CD14-positive monocyte (primary cell): ENCODE data around the gene PDE8A. TPM values are rescaled to one million over a fixed set of nuclear protein-coding genes. Genes with fewer than 3 reads are reported as not detected.

Source experiments
- DNase-seq, 3 donors: peaks; one replicate each; pipeline ENCODE4 v3.0.0-alpha.2; 2011 to 2022
- H2AFZ ChIP-seq: 2 replicates; pipeline ENCODE4 v1.6.0; 2012; ENCODE audit warnings: mild to moderate bottlenecking, low read depth, low read length, inconsistent platforms; ENCODE audit not compliant: insufficient read depth, poor library complexity, severe bottlenecking
- H3K27ac ChIP-seq, 2 donors: 1 replicate in 1 of 2; 2 replicates in 1 of 2; pipeline ENCODE4 v1.5.1; 2012 to 2013; ENCODE audit warnings: low read length in 2 of 2, control low read depth in 1 of 2, inconsistent platforms in 1 of 2, low read depth in 1 of 2, mild to moderate bottlenecking in 1 of 2
- H3K27me3 ChIP-seq, 2 donors: one replicate each; pipeline versions ENCODE4 v1.6.0 to v1.6.1; 2011 to 2013; ENCODE audit warnings: low read length in 2 of 2; ENCODE audit not compliant: control insufficient read depth in 2 of 2, insufficient read depth in 2 of 2
- H3K36me3 ChIP-seq, 2 donors: replicated peaks in 1 of 2; 1 replicate in 1 of 2; 2 replicates in 1 of 2; pipeline versions ENCODE4 v1.5.1 to v1.6.1; 2012 to 2013; ENCODE audit warnings: low read length in 2 of 2, control low read depth in 1 of 2, inconsistent platforms in 1 of 2, mild to moderate bottlenecking in 1 of 2; ENCODE audit not compliant: insufficient read depth in 2 of 2, control insufficient read depth in 1 of 2
- H3K4me1 ChIP-seq, 2 donors: 1 replicate in 1 of 2; 2 replicates in 1 of 2; pipeline versions ENCODE4 v1.5.1 to v1.6.1; 2012 to 2013; ENCODE audit warnings: low read length in 2 of 2, control low read depth in 1 of 2, inconsistent platforms in 1 of 2, mild to moderate bottlenecking in 1 of 2, moderate library complexity in 1 of 2; ENCODE audit not compliant: insufficient read depth in 2 of 2, control insufficient read depth in 1 of 2
- H3K4me2 ChIP-seq: replicated peaks from 2 replicates; pipeline ENCODE3; 2012; ENCODE audit warnings: low read length, moderate library complexity, mild to moderate bottlenecking; ENCODE audit not compliant: poor library complexity, severe bottlenecking; ENCODE audit errors: extremely low read depth
- H3K4me3 ChIP-seq, 3 experiments: fragments of 200-600 bp in 1 of 3; sonication (generic) in 1 of 3; replicated peaks in 1 of 3; 1 replicate in 2 of 3; 2 replicates in 1 of 3; pipeline ENCODE4 v1.5.1; 2011 to 2013; ENCODE audit warnings: low read length in 3 of 3, mild to moderate bottlenecking in 3 of 3, control low read depth in 2 of 3, low read depth in 2 of 3, inconsistent platforms in 1 of 3, moderate library complexity in 1 of 3
- H3K79me2 ChIP-seq: 2 replicates; pipeline ENCODE4 v1.6.0; 2012; ENCODE audit warnings: mild to moderate bottlenecking, control low read depth, inconsistent platforms, low read length, moderate library complexity; ENCODE audit not compliant: insufficient read depth
- H3K9ac ChIP-seq: 2 replicates; pipeline ENCODE4 v1.6.0; 2017; ENCODE audit warnings: low read length, mild to moderate bottlenecking; ENCODE audit not compliant: insufficient read depth, poor library complexity, severe bottlenecking
- H3K9me3 ChIP-seq, 2 donors: replicated peaks in 1 of 2; 1 replicate in 1 of 2; 2 replicates in 1 of 2; pipeline versions ENCODE4 v1.5.1 to v1.6.1; 2012 to 2013; ENCODE audit warnings: low read length in 2 of 2, control low read depth in 1 of 2; ENCODE audit not compliant: control insufficient read depth in 1 of 2, insufficient read depth in 1 of 2
- H4K20me1 ChIP-seq: 2 replicates; pipeline ENCODE4 v1.6.0; 2012; ENCODE audit warnings: mild to moderate bottlenecking, low read length, control low read depth, moderate library complexity; ENCODE audit not compliant: insufficient read depth
- H3K27ac Mint-ChIP-seq, 7 donors: one replicate each; pipeline ENCODE4 v1.8.0; 2020; ENCODE audit warnings: mild to moderate bottlenecking in 7 of 7, mixed read lengths in 7 of 7, moderate library complexity in 6 of 7, inconsistent platforms in 2 of 7
- H3K27me3 Mint-ChIP-seq, 3 donors: one replicate each; pipeline ENCODE4 v1.8.0; 2021 to 2022; ENCODE audit warnings: low read depth in 3 of 3, mild to moderate bottlenecking in 3 of 3, mixed read lengths in 3 of 3, moderate library complexity in 3 of 3, inconsistent platforms in 1 of 3
- H3K36me3 Mint-ChIP-seq, 2 donors: one replicate each; pipeline ENCODE4 v1.8.0; 2020; ENCODE audit warnings: mixed read lengths in 2 of 2, inconsistent platforms in 1 of 2, mild to moderate bottlenecking in 1 of 2
- H3K4me1 Mint-ChIP-seq: one replicate; pipeline ENCODE4 v1.8.0; 2020; ENCODE audit warnings: mild to moderate bottlenecking, mixed read lengths
- H3K4me3 Mint-ChIP-seq, 2 donors: one replicate each; pipeline ENCODE4 v1.8.0; 2020; ENCODE audit warnings: mild to moderate bottlenecking in 2 of 2, mixed read lengths in 2 of 2, moderate library complexity in 1 of 2
- H3K9me3 Mint-ChIP-seq, 7 donors: one replicate each; pipeline ENCODE4 v1.8.0; 2020 to 2022; ENCODE audit warnings: mixed read lengths in 7 of 7, mild to moderate bottlenecking in 6 of 7, moderate library complexity in 6 of 7, inconsistent platforms in 2 of 7
- WGBS: methylation state at CpG from one replicate; pipeline ENCODE4 v1.1.5; 2013; ENCODE audit warnings: missing lambda C conversion rate; ENCODE audit not compliant: insufficient coverage; 5-methylcytosine and 5-hydroxymethylcytosine counted together
- intact Hi-C, 2 donors: fragments of 100-400 bp; cut with micrococcal nuclease; formaldehyde crosslinking; loops; one replicate each; pipeline versions ENCODE4 v1.15.0 to v1.15.1; 2023
- polyA plus RNA-seq, 3 donors: library from polyadenylated mRNA; depleted of rRNA in 1 of 3; unstranded in 2 of 3; stranded (reverse) in 1 of 3; fragments of 300-500 nt in 2 of 3; fragments of >200 nt in 1 of 3; fragmentation: Illumina TruSeq in 2 of 3; gene quantifications; 1 replicate in 2 of 3; 2 replicates in 1 of 3; pipeline ENCODE4 v1.2.3, GENCODE V29; 2012 to 2021
- TF ChIP-seq, protein P1 (sequence below): fragments of 200-600 bp; IDR thresholded peaks from one replicate; pipeline ENCODE4 v1.8.0; 2022; ENCODE audit warnings: antibody characterized with exemption, mild to moderate bottlenecking

PDE8A gene
- polyA plus RNA-seq, 3 donors: 2.8 to 33.4 (median 4.9) TPM

DNA sequence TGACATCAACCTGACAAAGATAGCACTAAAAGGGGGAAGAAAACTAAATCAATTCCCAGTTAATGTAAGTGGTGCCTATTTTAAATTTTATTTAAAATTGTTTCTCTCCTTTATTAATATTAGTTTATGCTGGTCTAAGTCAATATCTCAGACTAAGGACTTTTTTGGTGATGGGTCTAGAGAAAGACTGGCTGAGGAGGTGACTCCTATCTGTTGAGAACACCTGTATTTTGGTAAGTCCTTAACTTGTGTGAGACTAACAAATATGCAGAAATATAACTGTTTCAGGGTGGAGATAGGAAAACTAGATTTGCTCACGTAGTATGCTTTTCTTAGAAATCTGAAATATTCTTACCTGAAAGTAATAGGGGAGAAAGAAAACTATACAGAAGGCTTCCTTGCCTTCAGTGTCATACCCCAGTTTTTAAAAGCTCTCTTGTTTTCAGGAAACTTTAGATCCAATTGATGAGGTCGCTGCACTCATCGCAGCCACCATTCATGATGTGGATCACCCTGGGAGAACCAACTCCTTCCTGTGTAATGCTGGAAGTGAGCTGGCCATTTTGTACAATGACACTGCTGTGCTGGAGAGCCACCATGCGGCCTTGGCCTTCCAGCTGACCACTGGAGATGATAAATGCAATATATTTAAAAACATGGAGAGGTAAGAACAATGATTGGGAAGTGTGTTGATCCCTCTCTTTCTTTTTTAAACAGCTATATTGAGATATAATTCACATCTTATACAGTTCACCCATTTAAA, 138.9 kb downstream of the PDE8A start:
- Mint-ChIP-seq H3K27me3 (no peaks in the 10 kb centered on the region), H3K36me3 (peaks cover 58 to 72% of the 10 kb centered on the region in 2 donors), H3K4me1 (no peaks in the 10 kb centered on the region), H3K9me3 (no peaks in the 10 kb centered on the region), H3K4me3 (no peak overlapping the region), H3K27ac (no peak overlapping the region)
- Histone ChIP-seq H3K4me2 (no peak overlapping the region), H3K27me3 (no peaks in the 10 kb centered on the region), H3K4me1 (no peaks in the 10 kb centered on the region), H3K9ac (no peak overlapping the region), H2AFZ (no peak overlapping the region), H3K27ac (no peak overlapping the region), H3K36me3 (peaks cover 23 to 81% of the 10 kb centered on the region in 2 donors), H4K20me1 (no peaks in the 10 kb centered on the region), H3K9me3 (no peaks in the 10 kb centered on the region), H3K4me3 (no peak overlapping the region), H3K79me2 (no peaks in the 10 kb centered on the region)
- TF ChIP-seq, protein P1, sequence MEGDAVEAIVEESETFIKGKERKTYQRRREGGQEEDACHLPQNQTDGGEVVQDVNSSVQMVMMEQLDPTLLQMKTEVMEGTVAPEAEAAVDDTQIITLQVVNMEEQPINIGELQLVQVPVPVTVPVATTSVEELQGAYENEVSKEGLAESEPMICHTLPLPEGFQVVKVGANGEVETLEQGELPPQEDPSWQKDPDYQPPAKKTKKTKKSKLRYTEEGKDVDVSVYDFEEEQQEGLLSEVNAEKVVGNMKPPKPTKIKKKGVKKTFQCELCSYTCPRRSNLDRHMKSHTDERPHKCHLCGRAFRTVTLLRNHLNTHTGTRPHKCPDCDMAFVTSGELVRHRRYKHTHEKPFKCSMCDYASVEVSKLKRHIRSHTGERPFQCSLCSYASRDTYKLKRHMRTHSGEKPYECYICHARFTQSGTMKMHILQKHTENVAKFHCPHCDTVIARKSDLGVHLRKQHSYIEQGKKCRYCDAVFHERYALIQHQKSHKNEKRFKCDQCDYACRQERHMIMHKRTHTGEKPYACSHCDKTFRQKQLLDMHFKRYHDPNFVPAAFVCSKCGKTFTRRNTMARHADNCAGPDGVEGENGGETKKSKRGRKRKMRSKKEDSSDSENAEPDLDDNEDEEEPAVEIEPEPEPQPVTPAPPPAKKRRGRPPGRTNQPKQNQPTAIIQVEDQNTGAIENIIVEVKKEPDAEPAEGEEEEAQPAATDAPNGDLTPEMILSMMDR: no peak
- intact Hi-C loops: no loop called here
- DNase-seq: no peak
- 100% methylated on average over 2 of the region's 4 CpGs for WGBS

DNA sequence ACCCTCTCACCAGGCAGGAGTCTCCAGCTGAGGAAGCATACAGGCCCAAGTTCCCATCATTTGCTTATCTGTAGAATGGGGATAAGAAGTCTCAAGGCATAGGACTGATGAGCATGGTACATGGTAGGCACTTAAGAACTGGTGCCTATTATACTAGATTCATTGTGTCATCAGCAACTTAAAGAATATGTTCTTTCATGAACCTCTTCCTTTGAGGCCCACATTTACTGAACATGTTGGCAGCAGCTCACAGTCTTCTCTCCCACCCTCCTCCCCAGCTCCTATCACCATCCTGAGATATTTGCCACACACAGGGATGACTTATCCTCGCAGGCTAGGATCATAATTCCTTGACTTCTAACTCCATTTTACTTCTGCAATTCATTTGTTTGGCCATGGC, 142.5 kb downstream of the PDE8A start:
- H3K4me2 ChIP-seq: no peak overlapping the region
- Mint-ChIP-seq H3K27me3 (no peaks in the 10 kb centered on the region), H3K36me3 (peaks cover 52 to 67% of the 10 kb centered on the region in 2 donors), H3K27ac (no peak overlapping the region), H3K4me3 (no peak overlapping the region), H3K9me3 (peaks cover 0 to 7% (median 0%) of the 10 kb centered on the region in 7 donors), H3K4me1 (no peaks in the 10 kb centered on the region)
- H3K36me3 ChIP-seq: peaks cover 45 to 81% of the 10 kb centered on the region in 2 donors
- H2AFZ ChIP-seq: no peak overlapping the region
- no peaks in the 10 kb centered on the region for H3K4me1 ChIP-seq
- H3K79me2 ChIP-seq: no peaks in the 10 kb centered on the region
- intact Hi-C loops: no loop called here
- no peak for DNase-seq
- TF ChIP-seq, protein P1: no peak
- no peak overlapping the region for H3K27ac ChIP-seq
- no peak overlapping the region for H3K4me3 ChIP-seq
- no peaks in the 10 kb centered on the region for H4K20me1 ChIP-seq
- 92% methylated on average over 1 of the region's 1 CpG for WGBS
- no peaks in the 10 kb centered on the region for H3K27me3 ChIP-seq
- no peaks in the 10 kb centered on the region for H3K9me3 ChIP-seq
- H3K9ac ChIP-seq: no peak overlapping the region
